AG09319 (cell line): ENCODE measurements around the gene LRGUK.

Source experiments
- DNase-seq: peaks from one replicate; pipeline ENCODE4 v3.0.0-alpha.2; 2010; ENCODE audit warnings: low read depth; ENCODE audit errors: extremely low read depth
- CTCF ChIP-seq: IDR thresholded peaks from 2 replicates; pipeline ENCODE4 v1.5.1; 2011; ENCODE audit warnings: low read depth, mild to moderate bottlenecking, inconsistent platforms, low read length, moderate library complexity

LRGUK gene

GRCh38 chr7:134086998-134087735, 40.0 kb upstream of the LRGUK start:
- TF ChIP-seq CTCF = no peak

GRCh38 chr7:134088199-134088598, 38.9 kb upstream of the LRGUK start:
- no peak for TF ChIP-seq CTCF
- DNase-seq = no peak

More at GRCh38 chr7:134086998-134087735, 40.0 kb upstream of the LRGUK start:
- no peak for DNase-seq

GRCh38 chr7:134089446-134089845, 37.7 kb upstream of the LRGUK start:
- no peak for TF ChIP-seq CTCF
- no peak for DNase-seq

- no peak for DNase-seq
- TF ChIP-seq CTCF = no peak
Observed at GRCh38 chr7:134098072-134098471, 29.1 kb upstream of the LRGUK start.

- DNase-seq = no peak
- no peak for TF ChIP-seq CTCF
Observed at GRCh38 chr7:134101716-134102115, 25.4 kb upstream of the LRGUK start.

GRCh38 chr7:134104166-134104565, 23.0 kb upstream of the LRGUK start:
- DNase-seq = no peak

More at GRCh38 chr7:134104166-134104565, 23.0 kb upstream of the LRGUK start:
- no peak for TF ChIP-seq CTCF
